HepG2 (cell line): Measurements from ENCODE around the gene FUT8. TPM values are rescaled to one million over a fixed set of nuclear protein-coding genes. Genes with fewer than 3 reads are reported as not detected.

Experiments
- BCL3 ChIP-seq: sonication (generic); formaldehyde crosslinking; IDR thresholded peaks from 2 replicates; pipeline ENCODE4 v1.5.1; 2020; ENCODE audit warnings: mild to moderate bottlenecking, missing genetic modification reagents, moderate library complexity
- BCL6 ChIP-seq: IDR thresholded peaks from 2 replicates; pipeline ENCODE4 v1.6.1; 2016; ENCODE audit warnings: missing genetic modification reagents, missing compliant biosample characterization
- FOXP1 ChIP-seq, 2 experiments: fragments of 450-650 bp in 1 of 2; IDR thresholded peaks; 2 replicates each; pipeline ENCODE4 v1.6.1; 2017 to 2018; ENCODE audit warnings: antibody characterized with exemption in 1 of 2
- HDAC1 ChIP-seq: sonication (generic); formaldehyde crosslinking; IDR thresholded peaks from 2 replicates; pipeline ENCODE4 v1.5.1; 2020; ENCODE audit warnings: mild to moderate bottlenecking, missing genetic modification reagents
- HMG20A ChIP-seq: IDR thresholded peaks from 2 replicates; pipeline ENCODE4 v1.6.1; 2016; ENCODE audit warnings: borderline replicate concordance
- KIAA2018 ChIP-seq: sonication (generic); formaldehyde crosslinking; IDR thresholded peaks from 2 replicates; pipeline ENCODE4 v1.5.0; 2020; ENCODE audit warnings: mild to moderate bottlenecking, missing genetic modification reagents, borderline replicate concordance
- POGK ChIP-seq: sonication (generic); formaldehyde crosslinking; conservative IDR thresholded peaks from 2 replicates; pipeline ENCODE4 v1.8.0; 2022; ENCODE audit warnings: mild to moderate bottlenecking, moderate library complexity, missing genetic modification reagents
- SALL1 ChIP-seq: sonication (generic); formaldehyde crosslinking; IDR thresholded peaks from 2 replicates; pipeline ENCODE4 v1.8.0; 2022; ENCODE audit warnings: mild to moderate bottlenecking, missing genetic modification reagents
- SOX5 ChIP-seq: IDR thresholded peaks from 2 replicates; pipeline ENCODE4 v1.6.1; 2016; ENCODE audit warnings: borderline replicate concordance
- SP5 ChIP-seq: IDR thresholded peaks from 2 replicates; pipeline ENCODE4 v1.6.1; 2016; ENCODE audit warnings: low read depth, borderline replicate concordance
- TCF7L2 ChIP-seq: IDR thresholded peaks from 2 replicates; pipeline ENCODE4 v1.6.1; 2011; ENCODE audit warnings: mild to moderate bottlenecking, low read depth, low read length, moderate library complexity
- ZKSCAN5 ChIP-seq: sonication (generic); formaldehyde crosslinking; IDR thresholded peaks from 2 replicates; pipeline ENCODE4 v1.5.1; 2020; ENCODE audit warnings: mild to moderate bottlenecking, missing genetic modification reagents
- ZNF34 ChIP-seq: sonication (generic); formaldehyde crosslinking; IDR thresholded peaks from 2 replicates; pipeline ENCODE4 v1.4.0; 2020; ENCODE audit warnings: mild to moderate bottlenecking, missing genetic modification reagents, borderline replicate concordance
- ZNF430 ChIP-seq: sonication (generic); formaldehyde crosslinking; IDR thresholded peaks from 2 replicates; pipeline ENCODE4 v1.9.0; 2021; ENCODE audit warnings: mild to moderate bottlenecking, missing genetic modification reagents
- ZNF484 ChIP-seq: sonication (generic); formaldehyde crosslinking; IDR thresholded peaks from 2 replicates; pipeline ENCODE4 v1.5.1; 2020; ENCODE audit warnings: mild to moderate bottlenecking, low read depth, missing genetic modification reagents, borderline replicate concordance
- ZNF615 ChIP-seq: sonication (generic); formaldehyde crosslinking; IDR thresholded peaks from 2 replicates; pipeline ENCODE4 v1.5.0; 2020; ENCODE audit warnings: mild to moderate bottlenecking, missing genetic modification reagents, borderline replicate concordance
- ZNF703 ChIP-seq: sonication (generic); formaldehyde crosslinking; IDR thresholded peaks from 2 replicates; pipeline ENCODE4 v1.5.1; 2020; ENCODE audit warnings: missing genetic modification reagents, mild to moderate bottlenecking, moderate library complexity, borderline replicate concordance
- ZNF746 ChIP-seq: sonication (generic); formaldehyde crosslinking; IDR thresholded peaks from 2 replicates; pipeline ENCODE4 v1.8.0; 2022; ENCODE audit warnings: mild to moderate bottlenecking, missing genetic modification reagents
- ZNF790 ChIP-seq: sonication (generic); formaldehyde crosslinking; IDR thresholded peaks from 2 replicates; pipeline ENCODE4 v1.8.0; 2022; ENCODE audit warnings: missing genetic modification reagents, mild to moderate bottlenecking, borderline replicate concordance
- polyA plus RNA-seq, 8 experiments: library from polyadenylated mRNA; depleted of rRNA in 3 of 8; stranded (reverse) in 7 of 8; unstranded in 1 of 8; fragments of >200 nt; fragmentation: Illumina TruSeq in 4 of 8; extraction: Trizol in 4 of 8; gene quantifications; 2 replicates each; pipeline versions ENCODE4 v1.2.1 to v1.2.3, GENCODE V29; 2011 to 2016; ENCODE audit warnings: low read depth in 4 of 8, missing spikeins in 1 of 8, mixed read lengths in 1 of 8; ENCODE audit not compliant: insufficient read depth in 1 of 8
- total RNA-seq, 5 experiments: library from RNA; depleted of rRNA; stranded (reverse); fragments of >200 nt; fragmentation: Illumina TruSeq; extraction: Trizol; gene quantifications; 2 replicates each; pipeline ENCODE4 v1.2.3, GENCODE V29; 2016; ENCODE audit warnings: low read depth in 1 of 5

The FUT8 gene
- total and polyA plus RNA-seq, 2 of the 13 experiments (the other 11 are each of a cell fraction or from before 2014, with no cell fraction given), result 9.3 to 17.5 TPM

GRCh38 chr14:65753061-65753460 lies 340.5 kb downstream of the FUT8 start (continued):
- TF ChIP-seq SOX5 (CRISPR knock-in tag), result peak; percentile 56; the same call in 1 of the 2 replicates
- no peak for TF ChIP-seq POGK (CRISPR knock-in tag)
- peak; percentile 37; the same call in 1 of the 2 replicates for TF ChIP-seq SALL1 (CRISPR knock-in tag)
- no peak for TF ChIP-seq ZNF703 (CRISPR knock-in tag)
- TF ChIP-seq ZKSCAN5 (CRISPR knock-in tag), result 0 out of 2 replicates have a peak, but pooled peaks have one; percentile 46
- 0 out of 2 replicates have a peak, but pooled peaks have one; percentile 15 for TF ChIP-seq BCL6 (CRISPR knock-in tag)
- TF ChIP-seq HMG20A (CRISPR knock-in tag), result peak; percentile 34; the same call in 1 of the 2 replicates
- no peak for TF ChIP-seq TCF7L2
- no peak for TF ChIP-seq ZNF746
- no peak for TF ChIP-seq ZNF484 (CRISPR knock-in tag)
- TF ChIP-seq SP5 (CRISPR knock-in tag), result no peak
- TF ChIP-seq ZNF790 (CRISPR knock-in tag), result no peak
- no peak for TF ChIP-seq FOXP1 (IDR thresholded peaks at IDR 0.05)
- 0 out of 2 replicates have a peak, but pooled peaks have one; percentile 27 for TF ChIP-seq FOXP1 (CRISPR knock-in tag; IDR thresholded peaks at IDR 0.05)
- no peak for TF ChIP-seq ZNF430
- TF ChIP-seq KIAA2018 (CRISPR knock-in tag), result no peak
- TF ChIP-seq BCL3 (CRISPR knock-in tag), result no peak
- TF ChIP-seq HDAC1 (CRISPR knock-in tag), result peak; percentile 52; the same call in 1 of the 2 replicates
- no peak for TF ChIP-seq ZNF615 (CRISPR knock-in tag)
- TF ChIP-seq ZNF34 (CRISPR knock-in tag), result no peak
